GM12892 (cell line): ENCODE results near the gene CAMKK1.

Experiments used
- POLR2A ChIP-seq: IDR thresholded peaks from 2 replicates; pipeline ENCODE4 v1.6.1; 2011; ENCODE audit warnings: low read depth, low read length, control low read depth
- POLR2AphosphoS5 ChIP-seq: IDR thresholded peaks from 2 replicates; pipeline ENCODE4 v1.6.1; 2011; ENCODE audit warnings: low read depth, low read length, control low read depth
- TAF1 ChIP-seq: IDR thresholded peaks from 2 replicates; pipeline ENCODE4 v1.6.1; 2011; ENCODE audit warnings: low read depth, mild to moderate bottlenecking, control low read depth, low read length, borderline replicate concordance

GRCh38 chr17:3929181-3929580 is 36.3 kb upstream of the CAMKK1 start:
- TF ChIP-seq POLR2A (no peak), POLR2AphosphoS5 (no peak), TAF1 (no peak)
